ENCODE results near the gene GUCY1A1. TPM values are rescaled to one million over a fixed set of nuclear protein-coding genes. Genes with fewer than 3 reads are reported as not detected.

GUCY1A1 gene
- total and polyA plus RNA-seq, 2 experiments from 2014 or later = not detected

GRCh38 chr4:155763551-155763950 lies 96.9 kb downstream of the GUCY1A1 start:
- in situ Hi-C loops (cut with MboI) = loop anchor here (25.0 kb wide), 1 partner anchor 99 kb away; the partner anchor contains the start of gene ASIC5

GRCh38 chr4:155765149-155765548 lies 98.5 kb downstream of the GUCY1A1 start:
- no peak overlapping the region for H3K9ac ChIP-seq
- no peak for DNase-seq
- H3K27ac ChIP-seq = no peak overlapping the region
- in situ Hi-C loops (cut with MboI) = loop anchor here (25.0 kb wide), 1 partner anchor 97 kb away; the partner anchor contains the start of gene ASIC5
- no peaks in the 10 kb centered on the region for H3F3A ChIP-seq (ENCODE audit: insufficient read depth)
- no peaks in the 10 kb centered on the region for H3K79me2 ChIP-seq (ENCODE audit: insufficient read depth)
- no peaks in the 10 kb centered on the region for H3K9me3 ChIP-seq (ENCODE audit: low read depth)
- WGBS, 2 experiments (ENCODE audit: low coverage in 1 of 2, low lambda C conversion rate in 2 of 2, missing lambda C conversion rate in 2 of 2) = 60% methylated on average over 3 of the region's 3 CpGs
- TF ChIP-seq EZH2phosphoT487 (IDR thresholded peaks at IDR 0.05; ENCODE audit: insufficient read depth, low read depth) (no peak), EZH2 (IDR thresholded peaks at IDR 0.05; ENCODE audit: insufficient read depth, poor library complexity, severe bottlenecking) (no peak)
- no peak overlapping the region for H3K4me2 ChIP-seq (ENCODE audit: unreplicated experiment)
- H3K36me3 ChIP-seq (ENCODE audit: low read depth) = no peaks in the 10 kb centered on the region
- no peaks in the 10 kb centered on the region for H3K27me3 ChIP-seq (replicated peaks; ENCODE audit: insufficient read depth)
- no peaks in the 10 kb centered on the region for H4K20me1 ChIP-seq (ENCODE audit: insufficient read depth)
- H2AFZ ChIP-seq = no peak overlapping the region
- no peak overlapping the region for H3K4me3 ChIP-seq
- no peaks in the 10 kb centered on the region for H3K9me2 ChIP-seq (ENCODE audit: insufficient read depth)
- H3K4me1 ChIP-seq (ENCODE audit: insufficient read depth) = no peaks in the 10 kb centered on the region

More at GRCh38 chr4:155763551-155763950, 96.9 kb downstream of the GUCY1A1 start:
- Histone ChIP-seq H3K27me3 (replicated peaks; ENCODE audit: insufficient read depth) (no peaks in the 10 kb centered on the region), H4K20me1 (ENCODE audit: insufficient read depth) (no peaks in the 10 kb centered on the region), H3K27ac (no peak overlapping the region), H3K79me2 (ENCODE audit: insufficient read depth) (no peaks in the 10 kb centered on the region), H2AFZ (no peak overlapping the region), H3K9me3 (ENCODE audit: low read depth) (no peaks in the 10 kb centered on the region), H3K4me3 (no peak overlapping the region), H3K9me2 (ENCODE audit: insufficient read depth) (no peaks in the 10 kb centered on the region), H3K4me2 (ENCODE audit: unreplicated experiment) (no peak overlapping the region), H3F3A (ENCODE audit: insufficient read depth) (no peaks in the 10 kb centered on the region), H3K36me3 (ENCODE audit: low read depth) (no peaks in the 10 kb centered on the region), H3K4me1 (ENCODE audit: insufficient read depth) (no peaks in the 10 kb centered on the region), H3K9ac (no peak overlapping the region)
- TF ChIP-seq EZH2phosphoT487 (IDR thresholded peaks at IDR 0.05; ENCODE audit: insufficient read depth, low read depth) = no peak
- no peak for TF ChIP-seq EZH2 (IDR thresholded peaks at IDR 0.05; ENCODE audit: insufficient read depth, poor library complexity, severe bottlenecking)
- WGBS, 2 experiments (ENCODE audit: low coverage in 1 of 2, low lambda C conversion rate in 2 of 2, missing lambda C conversion rate in 2 of 2) = 79 to 89% methylated on average over 2 of the region's 2 CpGs
- no peak for DNase-seq

- Histone ChIP-seq H3K79me2 (ENCODE audit: insufficient read depth) (no peaks in the 10 kb centered on the region), H3K9me3 (ENCODE audit: low read depth) (no peaks in the 10 kb centered on the region), H3K4me2 (ENCODE audit: unreplicated experiment) (no peak overlapping the region), H3K4me3 (no peak overlapping the region), H3K9me2 (ENCODE audit: insufficient read depth) (no peaks in the 10 kb centered on the region), H3K4me1 (ENCODE audit: insufficient read depth) (no peaks in the 10 kb centered on the region), H3K36me3 (ENCODE audit: low read depth) (no peaks in the 10 kb centered on the region), H3F3A (ENCODE audit: insufficient read depth) (no peaks in the 10 kb centered on the region), H4K20me1 (ENCODE audit: insufficient read depth) (no peaks in the 10 kb centered on the region), H3K27ac (no peak overlapping the region), H2AFZ (no peak overlapping the region), H3K9ac (no peak overlapping the region), H3K27me3 (replicated peaks; ENCODE audit: insufficient read depth) (no peaks in the 10 kb centered on the region)
- no peak for DNase-seq
- TF ChIP-seq EZH2phosphoT487 (IDR thresholded peaks at IDR 0.05; ENCODE audit: insufficient read depth, low read depth) = no peak
- no peak for TF ChIP-seq EZH2 (IDR thresholded peaks at IDR 0.05; ENCODE audit: insufficient read depth, poor library complexity, severe bottlenecking)
- WGBS, 2 experiments (ENCODE audit: low coverage in 1 of 2, low lambda C conversion rate in 2 of 2, missing lambda C conversion rate in 2 of 2) = 37 to 41% methylated on average over 2 of the region's 2 CpGs
- in situ Hi-C loops (cut with MboI) = loop anchor here (25.0 kb wide), 1 partner anchor 96 kb away; the partner anchor contains the start of gene ASIC5
Measured at GRCh38 chr4:155766622-155767021, 100.0 kb downstream of the GUCY1A1 start.

GRCh38 chr4:155768370-155768769 lies 101.7 kb downstream of the GUCY1A1 start:
- H3K9ac ChIP-seq = no peak overlapping the region
- H3F3A ChIP-seq (ENCODE audit: insufficient read depth) = no peaks in the 10 kb centered on the region
- no peaks in the 10 kb centered on the region for H3K36me3 ChIP-seq (ENCODE audit: low read depth)
- H2AFZ ChIP-seq = no peak overlapping the region
- H3K4me1 ChIP-seq (ENCODE audit: insufficient read depth) = no peaks in the 10 kb centered on the region
- H3K79me2 ChIP-seq (ENCODE audit: insufficient read depth) = no peaks in the 10 kb centered on the region
- H4K20me1 ChIP-seq (ENCODE audit: insufficient read depth) = no peaks in the 10 kb centered on the region
- no peak overlapping the region for H3K4me2 ChIP-seq (ENCODE audit: unreplicated experiment)
- H3K27ac ChIP-seq = no peak overlapping the region
- no peak overlapping the region for H3K4me3 ChIP-seq
- in situ Hi-C loops (cut with MboI) = loop anchor here (25.0 kb wide), 1 partner anchor 94 kb away; the partner anchor contains the start of gene ASIC5
- no peaks in the 10 kb centered on the region for H3K9me2 ChIP-seq (ENCODE audit: insufficient read depth)
- no peak for DNase-seq
- no peaks in the 10 kb centered on the region for H3K27me3 ChIP-seq (replicated peaks; ENCODE audit: insufficient read depth)
- TF ChIP-seq EZH2phosphoT487 (IDR thresholded peaks at IDR 0.05; ENCODE audit: insufficient read depth, low read depth) (no peak), EZH2 (IDR thresholded peaks at IDR 0.05; ENCODE audit: insufficient read depth, poor library complexity, severe bottlenecking) (no peak)
- no peaks in the 10 kb centered on the region for H3K9me3 ChIP-seq (ENCODE audit: low read depth)

DNA sequence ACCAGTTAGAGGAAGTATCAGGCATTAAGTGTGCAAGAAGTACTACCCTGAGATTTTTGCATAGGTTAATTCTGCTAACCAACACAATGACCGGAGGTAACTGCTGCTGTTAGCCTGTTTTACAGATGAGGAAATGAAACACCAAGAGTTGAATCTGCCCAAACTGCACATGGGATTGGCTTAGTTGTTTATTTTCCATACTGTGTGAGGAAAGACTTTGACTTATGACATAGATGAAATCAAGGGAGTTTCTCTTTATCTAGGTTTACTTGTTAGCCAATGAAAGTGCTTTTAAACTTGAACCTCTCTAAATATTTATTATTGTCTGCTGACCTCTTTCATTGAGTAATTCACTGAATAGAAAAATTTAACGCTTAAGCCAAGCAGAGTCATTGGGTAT lies 102.4 kb downstream of the GUCY1A1 start:
- Histone ChIP-seq H3K4me3 (no peak overlapping the region), H3K36me3 (ENCODE audit: low read depth) (no peaks in the 10 kb centered on the region), H3K9me2 (ENCODE audit: insufficient read depth) (no peaks in the 10 kb centered on the region), H3K9me3 (ENCODE audit: low read depth) (no peaks in the 10 kb centered on the region), H3K9ac (no peak overlapping the region), H3K27ac (no peak overlapping the region), H4K20me1 (ENCODE audit: insufficient read depth) (no peaks in the 10 kb centered on the region), H3F3A (ENCODE audit: insufficient read depth) (no peaks in the 10 kb centered on the region), H3K27me3 (replicated peaks; ENCODE audit: insufficient read depth) (no peaks in the 10 kb centered on the region), H3K4me2 (ENCODE audit: unreplicated experiment) (no peak overlapping the region), H3K4me1 (ENCODE audit: insufficient read depth) (no peaks in the 10 kb centered on the region), H3K79me2 (ENCODE audit: insufficient read depth) (no peaks in the 10 kb centered on the region), H2AFZ (no peak overlapping the region)
- no peak for TF ChIP-seq EZH2 (IDR thresholded peaks at IDR 0.05; ENCODE audit: insufficient read depth, poor library complexity, severe bottlenecking)
- no peak for TF ChIP-seq EZH2phosphoT487 (IDR thresholded peaks at IDR 0.05; ENCODE audit: insufficient read depth, low read depth)
- WGBS, 2 experiments (ENCODE audit: low coverage in 1 of 2, low lambda C conversion rate in 2 of 2, missing lambda C conversion rate in 2 of 2) = 78 to 87% methylated on average over 2 of the region's 2 CpGs
- no peak for DNase-seq
- in situ Hi-C loops (cut with MboI) = loop anchor here (25.0 kb wide), 1 partner anchor 93 kb away; the partner anchor contains the start of gene ASIC5

All from GM23248 (cell line).